MM.1S (cell line): ENCODE data around the gene SBDS.
"Not testable (repeated sequence)": the region's sequence is repeated elsewhere in the genome, so short reads cannot be mapped to it uniquely, and the experiment has no call there.

ENCODE experiments used
- EZH2 ChIP-seq: fragments of 300-600 bp; sonication (generic); optimal IDR thresholded peaks from 2 replicates; pipeline ENCODE3; 2017; ENCODE audit warnings: low read depth, mild to moderate bottlenecking, antibody characterized with exemption, low read length, mixed read lengths
- EZH2phosphoT487 ChIP-seq: fragments of 300-600 bp; sonication (generic); IDR thresholded peaks from 2 replicates; pipeline ENCODE4 v1.6.1; 2018; ENCODE audit warnings: antibody characterized with exemption, low read length
- TF ChIP-seq, protein P1 (sequence below): fragments of 300-600 bp; sonication (generic); IDR thresholded peaks from 2 replicates; pipeline ENCODE4 v1.5.1; 2016; ENCODE audit warnings: antibody characterized with exemption, low read length, mixed read lengths

DNA sequence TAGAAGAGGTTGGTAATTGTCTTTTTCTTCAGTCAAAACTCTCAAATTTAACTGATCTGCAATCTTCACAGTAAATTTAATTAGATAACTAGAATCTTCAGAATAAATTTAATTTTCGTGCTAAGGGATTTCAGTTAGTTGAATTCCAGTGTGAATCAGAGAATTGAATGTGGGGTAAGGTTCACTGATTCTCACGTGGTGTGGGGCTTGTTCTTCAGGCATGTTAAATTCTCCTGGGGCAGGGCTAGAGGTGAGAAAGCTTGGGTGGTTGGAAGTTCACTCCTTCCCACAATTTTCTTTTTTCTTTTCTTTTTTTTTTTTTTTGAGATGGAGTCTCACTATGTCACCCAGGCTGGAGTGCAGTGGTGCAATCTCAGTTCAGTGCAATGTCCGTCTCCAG is 14.3 kb upstream of the SBDS start:
- not testable (repeated sequence) for TF ChIP-seq EZH2phosphoT487, EZH2
- TF ChIP-seq, protein P1, sequence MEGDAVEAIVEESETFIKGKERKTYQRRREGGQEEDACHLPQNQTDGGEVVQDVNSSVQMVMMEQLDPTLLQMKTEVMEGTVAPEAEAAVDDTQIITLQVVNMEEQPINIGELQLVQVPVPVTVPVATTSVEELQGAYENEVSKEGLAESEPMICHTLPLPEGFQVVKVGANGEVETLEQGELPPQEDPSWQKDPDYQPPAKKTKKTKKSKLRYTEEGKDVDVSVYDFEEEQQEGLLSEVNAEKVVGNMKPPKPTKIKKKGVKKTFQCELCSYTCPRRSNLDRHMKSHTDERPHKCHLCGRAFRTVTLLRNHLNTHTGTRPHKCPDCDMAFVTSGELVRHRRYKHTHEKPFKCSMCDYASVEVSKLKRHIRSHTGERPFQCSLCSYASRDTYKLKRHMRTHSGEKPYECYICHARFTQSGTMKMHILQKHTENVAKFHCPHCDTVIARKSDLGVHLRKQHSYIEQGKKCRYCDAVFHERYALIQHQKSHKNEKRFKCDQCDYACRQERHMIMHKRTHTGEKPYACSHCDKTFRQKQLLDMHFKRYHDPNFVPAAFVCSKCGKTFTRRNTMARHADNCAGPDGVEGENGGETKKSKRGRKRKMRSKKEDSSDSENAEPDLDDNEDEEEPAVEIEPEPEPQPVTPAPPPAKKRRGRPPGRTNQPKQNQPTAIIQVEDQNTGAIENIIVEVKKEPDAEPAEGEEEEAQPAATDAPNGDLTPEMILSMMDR: not testable (repeated sequence)
